ENCODE data around the gene GPR151.
A peak's percentile ranks its signal among the peaks of the same experiment; 100 is the strongest.

The GPR151 gene

GRCh38 chr5:146533882-146534281 is 17.9 kb upstream of the GPR151 start:
- ChIA-PET POLR2A (no interaction called here), CTCF (interaction anchor here (0.5 to 7.0 kb wide), 33 partner anchors 9 to 1044 kb away, joined by 3 to 94 read pairs (median 4); partner anchors contain the start of gene GPR151)
- Histone ChIP-seq H3K36me3 (ENCODE audit: control insufficient read depth in 2 of 2, insufficient read depth in 1 of 2, low read length in 2 of 2) (no peaks in the 10 kb centered on the region), H3K4me3 (ENCODE audit: low read depth, low read length) (no peak overlapping the region), H3K9me3 (ENCODE audit: control insufficient read depth, insufficient read depth, low read depth, low read length) (no peaks in the 10 kb centered on the region), H3K4me1 (ENCODE audit: control insufficient read depth, insufficient read depth, low read length) (no peaks in the 10 kb centered on the region), H3K27ac (ENCODE audit: extremely low read depth, low read depth, low read length) (no peak overlapping the region)
- TF ChIP-seq ZNF473 (tag by site-specific recombination; IDR thresholded peaks at IDR 0.05) (no peak), ZNF2 (tag by site-specific recombination; IDR thresholded peaks at IDR 0.05) (no peak)

- POLR2A ChIA-PET = no interaction called here
- H3K4me3 ChIP-seq (ENCODE audit: low read depth, low read length) = no peak overlapping the region
These were observed 17.4 kb upstream of the GPR151 start for GRCh38 chr5:146533260-146533857.

GRCh38 chr5:146529984-146530383 is 14.0 kb upstream of the GPR151 start:
- ChIA-PET POLR2A (no interaction called here), CTCF (interaction anchor here (0.6 to 7.0 kb wide), 4 partner anchors 114 to 1047 kb away, joined by 3 to 94 read pairs (median 28); no protein-coding TSS in a partner anchor)
- TF ChIP-seq BCL11B (tag by site-specific recombination; IDR thresholded peaks at IDR 0.05; ENCODE audit: low read depth) = no peak
- peak; percentile 14; the same call in 1 of the 2 replicates for TF ChIP-seq PRDM10 (tag by site-specific recombination; IDR thresholded peaks at IDR 0.05)
- no peak overlapping the region for H3K27ac ChIP-seq (ENCODE audit: extremely low read depth, low read depth, low read length)
- H3K4me1 ChIP-seq (ENCODE audit: control insufficient read depth, insufficient read depth, low read length) = no peaks in the 10 kb centered on the region
- no peaks in the 10 kb centered on the region for H3K9me3 ChIP-seq (ENCODE audit: control insufficient read depth, insufficient read depth, low read depth, low read length)
- no peak overlapping the region for H3K4me3 ChIP-seq (ENCODE audit: low read depth, low read length)
- H3K36me3 ChIP-seq (ENCODE audit: control insufficient read depth in 2 of 2, insufficient read depth in 1 of 2, low read length in 2 of 2) = no peaks in the 10 kb centered on the region

More at GRCh38 chr5:146533260-146533857, 17.4 kb upstream of the GPR151 start:
- no peak overlapping the region for H3K27ac ChIP-seq (ENCODE audit: extremely low read depth, low read depth, low read length)
- CTCF ChIA-PET = interaction anchor here (0.5 to 7.0 kb wide), 38 partner anchors 9 to 1045 kb away, joined by 3 to 94 read pairs (median 3); partner anchors contain the start of gene GPR151
- H3K4me1 ChIP-seq (ENCODE audit: control insufficient read depth, insufficient read depth, low read length) = no peaks in the 10 kb centered on the region
- no peaks in the 10 kb centered on the region for H3K36me3 ChIP-seq (ENCODE audit: control insufficient read depth in 2 of 2, insufficient read depth in 1 of 2, low read length in 2 of 2)
- H3K9me3 ChIP-seq (ENCODE audit: control insufficient read depth, insufficient read depth, low read depth, low read length) = no peaks in the 10 kb centered on the region
- TF ChIP-seq ZNF704 (tag by site-specific recombination; IDR thresholded peaks at IDR 0.05) (no peak), IKZF3 (tag by site-specific recombination; IDR thresholded peaks at IDR 0.05) (no peak), ZNF677 (tag by site-specific recombination; IDR thresholded peaks at IDR 0.05) (no peak), ZNF114 (tag by site-specific recombination; IDR thresholded peaks at IDR 0.05) (no peak), ZNF660 (tag by site-specific recombination; IDR thresholded peaks at IDR 0.05) (peak; percentile 50; the same call in 1 of the 2 replicates), ZNF654 (tag by site-specific recombination; IDR thresholded peaks at IDR 0.05; ENCODE audit: low read depth) (peak; percentile 88), ZNF10 (tag by site-specific recombination; IDR thresholded peaks at IDR 0.05) (no peak), ZNF549 (tag by site-specific recombination; IDR thresholded peaks at IDR 0.05) (no peak), ZFP69B (tag by site-specific recombination; IDR thresholded peaks at IDR 0.05) (no peak), SCRT2 (tag by site-specific recombination; IDR thresholded peaks at IDR 0.05) (peak; percentile 55), CTCF (tag by site-specific recombination; IDR thresholded peaks at IDR 0.05) (peak; percentile 70; the same call in 1 of the 2 replicates), ZNF211 (tag by site-specific recombination; IDR thresholded peaks at IDR 0.05; ENCODE audit: low read depth) (no peak), ZNF747 (tag by site-specific recombination; IDR thresholded peaks at IDR 0.05) (no peak), ZFP37 (tag by site-specific recombination; IDR thresholded peaks at IDR 0.05) (no peak), ZNF768 (tag by site-specific recombination; IDR thresholded peaks at IDR 0.05) (peak; percentile 55; the same call in 1 of the 2 replicates)
